Subcutaneous adipose tissue (tissue), 4 donors: ENCODE data around the gene RGS5. TPM values are rescaled to one million over a fixed set of nuclear protein-coding genes. Genes with fewer than 3 reads are reported as not detected.

Source experiments
- total RNA-seq, 4 donors: library from RNA; depleted of rRNA; stranded (reverse); fragments of >200 nt; gene quantifications; one replicate each; pipeline ENCODE4 v1.1.0, GENCODE V29; 2016
- TF ChIP-seq, protein P1 (sequence below): fragments of 450-650 bp; IDR thresholded peaks from one replicate; pipeline ENCODE4 v1.5.1; 2016; ENCODE audit warnings: low read depth, mild to moderate bottlenecking, control low read depth, antibody characterized with exemption, moderate library complexity

Gene RGS5
- total RNA-seq, 4 donors from 2014 or later, result 27.4 to 180 (median 93.0) TPM

GRCh38 chr1:163161841-163162240 is 40.9 kb downstream of the RGS5 start:
- TF ChIP-seq, protein P1, sequence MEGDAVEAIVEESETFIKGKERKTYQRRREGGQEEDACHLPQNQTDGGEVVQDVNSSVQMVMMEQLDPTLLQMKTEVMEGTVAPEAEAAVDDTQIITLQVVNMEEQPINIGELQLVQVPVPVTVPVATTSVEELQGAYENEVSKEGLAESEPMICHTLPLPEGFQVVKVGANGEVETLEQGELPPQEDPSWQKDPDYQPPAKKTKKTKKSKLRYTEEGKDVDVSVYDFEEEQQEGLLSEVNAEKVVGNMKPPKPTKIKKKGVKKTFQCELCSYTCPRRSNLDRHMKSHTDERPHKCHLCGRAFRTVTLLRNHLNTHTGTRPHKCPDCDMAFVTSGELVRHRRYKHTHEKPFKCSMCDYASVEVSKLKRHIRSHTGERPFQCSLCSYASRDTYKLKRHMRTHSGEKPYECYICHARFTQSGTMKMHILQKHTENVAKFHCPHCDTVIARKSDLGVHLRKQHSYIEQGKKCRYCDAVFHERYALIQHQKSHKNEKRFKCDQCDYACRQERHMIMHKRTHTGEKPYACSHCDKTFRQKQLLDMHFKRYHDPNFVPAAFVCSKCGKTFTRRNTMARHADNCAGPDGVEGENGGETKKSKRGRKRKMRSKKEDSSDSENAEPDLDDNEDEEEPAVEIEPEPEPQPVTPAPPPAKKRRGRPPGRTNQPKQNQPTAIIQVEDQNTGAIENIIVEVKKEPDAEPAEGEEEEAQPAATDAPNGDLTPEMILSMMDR, result no peak

- TF ChIP-seq, protein P1, result no peak
Measured at GRCh38 chr1:163161337-163161736, 41.4 kb downstream of the RGS5 start.

GRCh38 chr1:163155606-163156005 is 47.1 kb downstream of the RGS5 start:
- TF ChIP-seq, protein P1, result no peak

GRCh38 chr1:163148911-163149310 is 53.8 kb downstream of the RGS5 start:
- TF ChIP-seq, protein P1, result no peak

DNA sequence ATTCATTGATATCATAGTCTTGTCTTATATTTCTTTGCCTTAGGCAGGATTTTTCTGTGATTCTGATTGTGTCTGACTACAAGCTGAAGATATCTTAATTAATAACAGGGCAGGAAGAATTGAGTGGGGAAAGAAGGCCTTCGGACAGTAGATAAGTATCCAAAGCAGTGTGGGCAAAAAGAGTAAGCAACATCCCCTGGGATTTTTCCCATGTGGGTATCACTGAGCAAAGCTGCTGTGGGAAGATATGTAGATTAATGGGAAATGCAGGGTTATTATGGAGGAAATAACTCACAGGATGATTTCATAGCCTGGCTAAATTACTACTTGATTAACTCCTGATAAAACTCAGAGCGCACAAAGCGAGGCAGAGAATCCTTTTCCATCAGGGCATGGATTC is 55.7 kb downstream of the RGS5 start:
- TF ChIP-seq, protein P1, result no peak

DNA sequence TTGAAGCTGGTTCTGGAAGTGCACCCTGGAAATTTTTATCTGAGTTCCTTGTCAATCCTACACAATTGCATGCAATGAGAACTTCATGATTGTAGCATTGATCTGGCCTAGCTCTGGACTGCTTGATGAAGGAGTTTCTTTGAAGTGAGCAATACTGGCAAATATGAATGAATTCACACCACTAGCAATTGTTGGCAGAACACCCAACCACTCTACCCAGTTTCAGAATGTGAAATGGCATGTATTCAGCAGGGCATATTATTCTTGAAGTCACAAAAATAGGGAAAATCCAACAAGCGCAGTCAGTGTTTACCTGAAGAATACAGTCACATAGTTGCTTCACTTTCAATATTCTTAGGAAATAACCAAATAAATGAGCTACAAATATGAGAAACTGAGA is 57.3 kb downstream of the RGS5 start:
- TF ChIP-seq, protein P1, result no peak

GRCh38 chr1:163144418-163144817 is 58.3 kb downstream of the RGS5 start:
- TF ChIP-seq, protein P1, result no peak

DNA sequence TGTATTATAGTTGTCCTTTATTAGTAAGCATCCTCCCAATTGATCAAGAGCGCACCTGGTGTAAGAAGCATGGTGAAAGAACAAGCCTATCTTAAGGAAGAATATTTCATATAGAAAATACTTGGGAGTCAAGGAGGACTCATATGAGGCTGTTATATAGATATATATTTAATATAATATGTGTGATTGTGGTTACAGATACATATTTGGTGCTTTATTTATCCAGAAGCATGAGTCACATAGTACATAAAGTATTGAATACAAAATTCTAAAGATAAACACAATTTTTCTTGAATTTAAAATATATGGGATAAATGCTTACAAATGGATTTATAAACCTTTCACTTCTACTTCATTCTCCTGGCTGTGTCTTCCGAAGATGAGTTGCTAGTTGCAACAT is 60.6 kb downstream of the RGS5 start:
- TF ChIP-seq, protein P1, result no peak
